Glutamatergic neuron (in vitro differentiated cells): ENCODE data around the gene TMEM81. TPM values are rescaled to one million over a fixed set of nuclear protein-coding genes. Genes with fewer than 3 reads are reported as not detected.

ENCODE experiments used
- DNase-seq: peaks from one replicate; pipeline ENCODE4 v3.0.0; 2022
- H3K27ac Mint-ChIP-seq: one replicate; pipeline ENCODE4 v1.8.0; 2020; ENCODE audit warnings: mild to moderate bottlenecking, mixed read lengths, inconsistent platforms; ENCODE audit not compliant: unreplicated experiment
- H3K27me3 Mint-ChIP-seq: one replicate; pipeline ENCODE4 v1.8.0; 2020; ENCODE audit warnings: mild to moderate bottlenecking, moderate library complexity, mixed read lengths, inconsistent platforms; ENCODE audit not compliant: unreplicated experiment
- H3K36me3 Mint-ChIP-seq: one replicate; pipeline ENCODE4 v1.8.0; 2020; ENCODE audit warnings: mild to moderate bottlenecking, mixed read lengths, inconsistent platforms; ENCODE audit not compliant: unreplicated experiment
- H3K4me1 Mint-ChIP-seq: one replicate; pipeline ENCODE4 v1.8.0; 2020; ENCODE audit warnings: mild to moderate bottlenecking, low read depth, mixed read lengths, inconsistent platforms; ENCODE audit not compliant: unreplicated experiment
- H3K4me3 Mint-ChIP-seq: one replicate; pipeline ENCODE4 v1.8.0; 2020; ENCODE audit warnings: mild to moderate bottlenecking, mixed read lengths, inconsistent platforms; ENCODE audit not compliant: unreplicated experiment
- H3K9me3 Mint-ChIP-seq: one replicate; pipeline ENCODE4 v1.8.0; 2020; ENCODE audit warnings: mild to moderate bottlenecking, moderate library complexity, mixed read lengths, inconsistent platforms; ENCODE audit not compliant: unreplicated experiment
- CTCF ChIP-seq: fragments of 200-600 bp; sonication (generic); IDR thresholded peaks from one replicate; pipeline ENCODE4 v1.5.0; 2021; ENCODE audit not compliant: partially characterized antibody, unreplicated experiment
- total RNA-seq: library from RNA; stranded (reverse); fragmentation: NEBNext Ultra II Directional; extraction: Animal tissue kit (Norgen Biotek cat#: 25700); gene quantifications from one replicate; pipeline ENCODE4 v1.2.1, GENCODE V29; 2021; ENCODE audit not compliant: unreplicated experiment

Gene TMEM81
- total RNA-seq, 1 donor from 2014 or later, result 9.3 TPM

DNA sequence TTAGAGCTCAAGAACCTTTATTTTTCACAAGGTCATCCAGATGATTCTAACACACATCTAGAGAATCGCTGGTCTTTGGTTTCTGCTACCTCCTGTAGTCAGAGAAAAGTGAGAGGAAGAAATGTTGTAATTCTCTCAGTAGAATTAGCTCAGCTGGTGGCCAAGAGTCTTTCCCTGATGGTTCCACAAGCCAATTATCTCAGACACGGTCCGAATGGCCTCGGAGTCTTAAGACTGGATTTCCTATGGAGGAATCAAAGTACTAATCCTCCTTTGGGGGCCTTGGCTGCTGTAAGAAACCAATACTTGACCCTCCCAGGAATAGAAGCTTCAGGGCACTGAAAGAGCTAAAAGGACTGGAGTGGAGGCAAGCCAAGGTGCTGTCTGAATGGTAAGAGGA lies 1.8 kb downstream of the TMEM81 start:
- Mint-ChIP-seq H3K4me1 (no peaks in the 10 kb centered on the region), H3K36me3 (no peaks in the 10 kb centered on the region), H3K4me3 (no peak overlapping the region), H3K27me3 (no peaks in the 10 kb centered on the region), H3K27ac (no peak overlapping the region), H3K9me3 (peaks cover 3% of the 10 kb centered on the region)
- no peak for DNase-seq
- no peak for TF ChIP-seq CTCF

DNA sequence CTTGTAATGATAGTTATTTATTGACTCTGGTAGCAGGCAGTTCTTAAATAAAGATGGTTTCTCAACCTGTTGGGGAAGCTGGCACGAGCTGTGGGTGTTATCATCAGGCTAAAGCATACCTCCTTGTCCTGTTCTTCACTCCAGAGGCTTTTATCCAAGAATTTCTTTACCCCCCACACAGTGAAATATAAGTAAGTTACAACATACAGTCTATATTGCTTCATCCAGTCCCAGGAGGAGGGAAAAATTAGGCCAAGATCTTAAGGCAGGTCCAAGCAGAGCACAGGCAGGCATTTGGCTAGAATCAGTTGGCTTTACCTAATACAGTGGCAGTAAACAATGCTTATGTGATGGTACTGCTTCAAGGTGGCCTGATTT lies 6.3 kb downstream of the TMEM81 start:
- Mint-ChIP-seq H3K27me3 (peaks cover 6% of the 10 kb centered on the region), H3K4me1 (peaks cover 2% of the 10 kb centered on the region), H3K4me3 (no peak overlapping the region), H3K9me3 (peaks cover 3% of the 10 kb centered on the region), H3K27ac (no peak overlapping the region), H3K36me3 (no peaks in the 10 kb centered on the region)
- no peak for TF ChIP-seq CTCF
- DNase-seq, result no peak

GRCh38 chr1:205077158-205077933 lies 6.9 kb downstream of the TMEM81 start:
- Mint-ChIP-seq H3K27ac (no peak overlapping the region), H3K36me3 (no peaks in the 10 kb centered on the region), H3K4me3 (no peak overlapping the region), H3K4me1 (peaks cover 2% of the 10 kb centered on the region), H3K9me3 (peaks cover 3% of the 10 kb centered on the region), H3K27me3 (peaks cover 6% of the 10 kb centered on the region)
- no peak for DNase-seq
- no peak for TF ChIP-seq CTCF

DNA sequence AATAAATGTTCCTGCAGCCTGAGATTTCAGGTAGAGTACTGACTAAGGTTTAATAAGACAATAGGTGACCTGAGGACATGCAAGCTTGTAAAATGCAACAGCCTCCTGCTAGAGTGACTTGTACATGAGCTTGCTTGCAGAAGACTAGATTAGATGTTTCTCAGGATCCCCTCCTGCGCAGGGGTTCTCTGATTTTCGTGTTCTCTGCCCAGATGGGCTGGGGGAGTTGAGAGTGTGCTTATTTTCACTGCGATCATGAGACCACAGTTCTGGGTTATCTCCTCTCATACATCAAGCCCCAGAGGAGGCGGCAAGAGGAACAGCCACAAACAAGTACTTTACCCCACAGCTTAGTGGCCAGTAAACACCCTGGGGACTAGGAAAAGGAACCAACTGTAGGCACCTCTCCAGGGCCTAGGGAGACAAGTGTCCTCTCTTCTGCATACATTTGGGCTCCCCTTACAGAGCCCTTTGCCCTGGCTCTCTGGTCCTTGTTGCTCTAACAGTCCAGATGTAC lies 8.0 kb downstream of the TMEM81 start:
- H3K4me1 Mint-ChIP-seq, result peaks cover 2% of the 10 kb centered on the region
- no peak overlapping the region for H3K27ac Mint-ChIP-seq
- DNase-seq, result no peak
- H3K9me3 Mint-ChIP-seq, result peaks cover 3% of the 10 kb centered on the region
- H3K36me3 Mint-ChIP-seq, result no peaks in the 10 kb centered on the region
- no peak overlapping the region for H3K4me3 Mint-ChIP-seq
- no peak for TF ChIP-seq CTCF
- peaks cover 6% of the 10 kb centered on the region for H3K27me3 Mint-ChIP-seq

DNA sequence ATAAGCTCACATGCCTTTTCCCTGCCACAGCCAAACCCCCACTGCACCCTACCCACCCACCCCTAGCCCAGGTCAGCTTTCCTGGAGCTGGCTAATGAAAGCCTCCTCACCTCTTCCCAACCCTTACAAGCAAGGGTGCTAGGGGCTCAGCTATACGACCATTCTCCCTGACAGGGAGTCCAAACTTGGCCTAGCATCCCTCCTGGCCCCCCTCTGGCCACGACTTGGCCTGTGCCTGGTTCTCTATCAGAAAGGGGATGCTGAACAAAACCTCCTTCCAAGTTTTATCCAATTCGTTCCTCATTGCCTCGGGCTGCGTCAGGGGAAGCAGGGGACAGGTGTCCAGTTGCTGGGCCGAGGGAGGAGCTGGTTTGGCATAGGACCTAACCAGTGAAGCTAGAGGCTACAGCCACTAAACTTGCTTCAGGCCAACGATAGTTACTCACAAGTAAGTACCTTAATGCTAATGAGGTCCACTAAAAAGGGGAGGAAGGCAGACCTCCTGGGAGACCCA lies 8.6 kb downstream of the TMEM81 start:
- Mint-ChIP-seq H3K4me1 (peaks cover 2% of the 10 kb centered on the region), H3K4me3 (no peak overlapping the region), H3K9me3 (peaks cover 5% of the 10 kb centered on the region), H3K27ac (no peak overlapping the region), H3K27me3 (peaks cover 6% of the 10 kb centered on the region), H3K36me3 (no peaks in the 10 kb centered on the region)
- DNase-seq, result no peak
- TF ChIP-seq CTCF, result no peak
